K562 (cell line): ENCODE results near the gene SPI1. TPM values are rescaled to one million over a fixed set of nuclear protein-coding genes. Genes with fewer than 3 reads are reported as not detected.

ENCODE experiments used
- ATAC-seq: fragments of 200-7000 bp; cut with Tn5 transposase; 3 replicates; pipeline ENCODE4 v1.9.1; 2020; ENCODE audit warnings: moderate library complexity
- BruUV-seq: library from RNA; stranded (reverse); fragments of 400-500 nt; replicated peaks from 2 replicates; lab custom pipeline; 2021; lab: Mats Ljungman, UMichigan
- CTCF ChIA-PET: fragments of 300-600 bp; formaldehyde crosslinking; extraction: SDS; loops from one replicate; lab custom pipeline; 2021; ENCODE audit warnings: low intra/inter-chr PET ratio; lab: Yijun Ruan, JAX
- POLR2A ChIA-PET: fragments of 300-600, 350-650 bp; sonication (Branson Sonifier 250); formaldehyde crosslinking; extraction: SDS; loops from one replicate; lab custom pipeline; 2021; ENCODE audit warnings: antibody characterized with exemption, inconsistent platforms; lab: Yijun Ruan, JAX
- DNase-seq, 4 experiments: peaks; one replicate each; pipeline versions ENCODE4 v3.0.0 to v3.0.0-alpha.2; 2011 to 2018; ENCODE audit warnings: low spot score in 3 of 4, mixed read lengths in 3 of 4; ENCODE audit errors: extremely low read depth in 1 of 4
- FAIRE-seq: peaks from 2 replicates; lab custom pipeline; 2011; peaks lifted over from hg19 to GRCh38; lab: Jason Lieb, UNC
- H2AFZ ChIP-seq: 2 replicates; pipeline ENCODE4 v1.6.0; 2011; ENCODE audit warnings: low read depth, low read length, control low read depth, inconsistent platforms
- H3K27ac ChIP-seq: fragments of 200-600 bp; 3 replicates; pipeline ENCODE4 v1.8.0; 2011; ENCODE audit warnings: low read depth, mild to moderate bottlenecking, control low read depth, inconsistent platforms, low read length, moderate library complexity, mixed read lengths; ENCODE audit errors: extremely low read depth
- H3K27me3 ChIP-seq, 2 experiments: fragments of 300-600 bp in 1 of 2; 2 replicates in 1 of 2; 3 replicates in 1 of 2; pipeline versions ENCODE4 v1.6.0 to v1.8.0; 2011; ENCODE audit warnings: inconsistent platforms in 2 of 2, low read length in 2 of 2, mild to moderate bottlenecking in 1 of 2, mixed read lengths in 1 of 2, moderate library complexity in 1 of 2; ENCODE audit not compliant: control insufficient read depth in 2 of 2, insufficient read depth in 2 of 2
- H3K36me3 ChIP-seq: fragments of 300-600 bp; 3 replicates; pipeline ENCODE4 v1.8.0; 2011; ENCODE audit warnings: mild to moderate bottlenecking, low read length, inconsistent platforms; ENCODE audit not compliant: control insufficient read depth, insufficient read depth
- H3K4me1 ChIP-seq, 2 experiments: fragments of 200-600 bp in 1 of 2; replicated peaks in 1 of 2; 2 replicates in 1 of 2; 3 replicates in 1 of 2; pipeline versions ENCODE4 v1.5.1 to v1.8.0; 2011; ENCODE audit warnings: inconsistent platforms in 2 of 2, low read length in 2 of 2, mild to moderate bottlenecking in 1 of 2, mixed read lengths in 1 of 2, moderate library complexity in 1 of 2; ENCODE audit not compliant: control insufficient read depth in 2 of 2, insufficient read depth in 2 of 2
- H3K4me2 ChIP-seq: 2 replicates; pipeline ENCODE4 v1.6.1; 2011; ENCODE audit warnings: low read length, control low read depth, inconsistent platforms, mixed read lengths; ENCODE audit not compliant: insufficient read depth
- H3K4me3 ChIP-seq: fragments of 200-600 bp; sonication (generic), shearing (Covaris generic); 2 replicates; pipeline ENCODE4 v1.5.1; 2016; ENCODE audit warnings: control low read depth, inconsistent platforms
- H3K79me2 ChIP-seq: fragments of 200-600 bp; 3 replicates; pipeline ENCODE4 v1.8.0; 2011; ENCODE audit warnings: low read length, inconsistent platforms; ENCODE audit not compliant: control insufficient read depth, insufficient read depth
- H3K9ac ChIP-seq, 2 experiments: 2 replicates each; pipeline versions ENCODE4 v1.6.0 to v1.6.1; 2011; ENCODE audit warnings: low read depth in 2 of 2, low read length in 2 of 2, control low read depth in 1 of 2, inconsistent platforms in 1 of 2, mild to moderate bottlenecking in 1 of 2, mixed read lengths in 1 of 2; ENCODE audit not compliant: insufficient read depth in 1 of 2
- H3K9me1 ChIP-seq: one replicate; pipeline ENCODE4 v1.6.0; 2011; ENCODE audit warnings: inconsistent platforms, mild to moderate bottlenecking, low read length, moderate library complexity; ENCODE audit not compliant: control insufficient read depth, insufficient read depth
- H3K9me3 ChIP-seq: replicated peaks from 2 replicates; pipeline ENCODE4 v1.5.1; 2011; ENCODE audit warnings: low read depth, low read length, inconsistent platforms; ENCODE audit not compliant: control insufficient read depth, insufficient read depth
- H4K20me1 ChIP-seq: replicated peaks from 2 replicates; pipeline ENCODE4 v1.6.1; 2011; ENCODE audit warnings: low read length, inconsistent platforms, mixed read lengths; ENCODE audit not compliant: control insufficient read depth, insufficient read depth
- BRD4 ChIP-seq: fragments of 200-600 bp; sonication (generic); IDR thresholded peaks from 2 replicates; pipeline ENCODE4 v1.6.1; 2017; ENCODE audit warnings: inconsistent platforms
- CBX3 ChIP-seq, 2 experiments: IDR thresholded peaks; 1 replicate in 1 of 2; 2 replicates in 1 of 2; pipeline ENCODE4 v1.6.1; 2012; ENCODE audit warnings: inconsistent platforms in 2 of 2, low read length in 2 of 2, borderline replicate concordance in 1 of 2, control low read depth in 1 of 2
- DIDO1 ChIP-seq: fragments of 450-650 bp; IDR thresholded peaks from 2 replicates; pipeline ENCODE4 v1.6.1; 2016; ENCODE audit warnings: low read depth, missing biosample characterization, missing genetic modification characterization
- ERF ChIP-seq: fragments of 450-650 bp; formaldehyde crosslinking; IDR thresholded peaks from 2 replicates; pipeline ENCODE4 v1.4.0; 2020; ENCODE audit warnings: mild to moderate bottlenecking, mixed read lengths
- ESRRA ChIP-seq: fragments of 450-650 bp; IDR thresholded peaks from 2 replicates; pipeline ENCODE4 v1.6.1; 2014; ENCODE audit warnings: low read depth, mild to moderate bottlenecking, moderate library complexity, borderline replicate concordance
- HINFP ChIP-seq: fragments of 450-650 bp; conservative IDR thresholded peaks from 2 replicates; pipeline ENCODE4 v1.6.1; 2016; ENCODE audit warnings: missing genetic modification characterization, low read depth, mild to moderate bottlenecking, control low read depth, missing compliant biosample characterization
- NFXL1 ChIP-seq: fragments of 450-650 bp; formaldehyde crosslinking; IDR thresholded peaks from 2 replicates; pipeline ENCODE4 v1.4.0; 2021; ENCODE audit warnings: mild to moderate bottlenecking
- SIN3A ChIP-seq, 2 experiments: fragments of 150-350 bp in 1 of 2; IDR thresholded peaks; 2 replicates each; pipeline ENCODE4 v1.6.1; 2011 to 2016; ENCODE audit warnings: borderline replicate concordance in 2 of 2, low read depth in 2 of 2, low read length in 2 of 2, mild to moderate bottlenecking in 2 of 2, moderate library complexity in 2 of 2; ENCODE audit not compliant: control insufficient read depth in 1 of 2
- SMARCC2 ChIP-seq: fragments of 450-650 bp; IDR thresholded peaks from 2 replicates; pipeline ENCODE4 v1.6.1; 2017; ENCODE audit warnings: antibody characterized with exemption, moderate library complexity, mild to moderate bottlenecking, low read depth
- TFAM ChIP-seq: fragments of 250-450 bp; sonication (Bioruptor Pico); conservative IDR thresholded peaks from 2 replicates; pipeline ENCODE4 v1.5.0; 2021; ENCODE audit warnings: mild to moderate bottlenecking, moderate library complexity
- ZNF449 ChIP-seq: fragments of 250-450 bp; sonication (Bioruptor Pico); IDR thresholded peaks from 2 replicates; pipeline ENCODE4 v1.8.0; 2022; ENCODE audit warnings: moderate library complexity, mild to moderate bottlenecking, inconsistent platforms
- ZNF507 ChIP-seq: conservative IDR thresholded peaks from 2 replicates; pipeline ENCODE4 v1.6.1; 2017; ENCODE audit warnings: missing genetic modification characterization, missing compliant biosample characterization
- ZNF830 ChIP-seq: fragments of 250-450 bp; sonication (Bioruptor Pico); IDR thresholded peaks from 2 replicates; pipeline ENCODE4 v1.5.0; 2021; ENCODE audit warnings: mild to moderate bottlenecking
- ZSCAN29 ChIP-seq: fragments of 450-650 bp; IDR thresholded peaks from 2 replicates; pipeline ENCODE4 v1.6.1; 2017
- WGBS: fragments of 100-300 bp; shearing (Covaris generic); methylation state at CpG from one replicate; pipeline ENCODE4 v1.1.6; 2016; ENCODE audit warnings: low coverage, mixed read lengths; ENCODE audit not compliant: insufficient coverage; ENCODE audit errors: missing lambda C conversion rate; 5-methylcytosine and 5-hydroxymethylcytosine counted together
- in situ Hi-C: fragments of 300-500 bp; cut with MboI; formaldehyde crosslinking; loops from 4 replicates; pipeline ENCODE4 v1.15.0; 2018; ENCODE audit warnings: inconsistent platforms, mixed read lengths
- intact Hi-C: fragments of 100-400 bp; cut with micrococcal nuclease; formaldehyde crosslinking; loops from 2 replicates; pipeline ENCODE4 v1.14.2; 2022
- polyA plus RNA-seq, 8 experiments: library from polyadenylated mRNA; depleted of rRNA in 4 of 8; stranded (reverse) in 5 of 8; unstranded in 3 of 8; fragments of >200 nt; fragmentation: Nextera tagmentation in 2 of 8; fragmentation: Illumina TruSeq in 1 of 8; extraction: Ambion mirVana in 2 of 8; extraction: Trizol in 1 of 8; gene quantifications; 2 replicates each; pipeline versions ENCODE4 v1.2.1 to v1.2.3, GENCODE V29; 2011 to 2014; ENCODE audit warnings: inconsistent platforms in 1 of 8, missing spikeins in 1 of 8
- total RNA-seq, 7 experiments: library from RNA; depleted of rRNA in 6 of 7; stranded (reverse); fragments of >200 nt in 6 of 7; fragmentation: Illumina TruSeq in 2 of 7; extraction: Trizol in 2 of 7; gene quantifications; 2 replicates each; pipeline versions ENCODE4 v1.2.1 to v1.2.3, GENCODE V29; 2011 to 2021; ENCODE audit warnings: low replicate concordance in 1 of 7

SPI1 gene
- total and polyA plus RNA-seq, 9 of the 15 experiments (the other 6 are each of a cell fraction or from before 2014, with no cell fraction given), result 0.10 to 33.7 (median 10.3) TPM

- Histone ChIP-seq H3K4me2 (no peak overlapping the region), H3K9me1 (peaks cover 2% of the 10 kb centered on the region), H2AFZ (no peak overlapping the region), H3K4me3 (no peak overlapping the region), H3K27ac (no peak overlapping the region), H3K27me3 (peaks cover 3 to 14% of the 10 kb centered on the region in 2 experiments; a peak in 3 of 5 replicates), H3K4me1 (peaks cover 6 to 54% of the 10 kb centered on the region in 2 experiments; a peak in 3 of 5 replicates), H3K9ac (peak overlapping the region in 1 of 2 experiments; percentile 24; a peak in 1 of 4 replicates), H4K20me1 (no peaks in the 10 kb centered on the region), H3K9me3 (no peaks in the 10 kb centered on the region), H3K79me2 (no peaks in the 10 kb centered on the region)
- POLR2A ChIA-PET, result interaction anchor here (0.6 kb wide), 1 partner anchor 103 kb away, joined by 4 read pairs; no protein-coding TSS in a partner anchor
- in situ Hi-C loops, result no loop called here
- BruUV-seq, result no TSS peak
- DNase-seq (no peak), ATAC-seq (no peak), FAIRE-seq (no peak)
- intact Hi-C loops, result no loop called here
- CTCF ChIA-PET, result no interaction called here
- 63% methylated on average over 23 of the region's 27 CpGs for WGBS
- no peak for TF ChIP-seq DIDO1 (tag)
- TF ChIP-seq CBX3 (IDR thresholded peaks at IDR 0.05; ENCODE audit: borderline replicate concordance in 1 of 2, low read length in 2 of 2), result no peak
- TF ChIP-seq BRD4, result no peak
- no peak for TF ChIP-seq ZNF830 (CRISPR knock-in tag)
- peak; percentile 65 for TF ChIP-seq ZSCAN29
- TF ChIP-seq TFAM, result no peak
- TF ChIP-seq SMARCC2, result no peak
- no peak for TF ChIP-seq SIN3A (IDR thresholded peaks at IDR 0.05; ENCODE audit: borderline replicate concordance in 2 of 2, control insufficient read depth in 1 of 2, low read depth in 2 of 2, low read length in 2 of 2)
- TF ChIP-seq ZNF507, result no peak
- TF ChIP-seq ESRRA, result peak; percentile 76
- TF ChIP-seq ERF (CRISPR knock-in tag), result no peak
- TF ChIP-seq NFXL1 (CRISPR knock-in tag), result no peak
- TF ChIP-seq HINFP (tag), result no peak
- TF ChIP-seq ZNF449 (CRISPR knock-in tag), result no peak
- TF ChIP-seq, all 486 proteins: peak for 2
- no peaks in the 10 kb centered on the region for H3K36me3 ChIP-seq
Observed at GRCh38 chr11:47338396-47339241, 39.7 kb downstream of the SPI1 start.
